NCI-H510A (cell line): ENCODE results near the gene RNF2.
"Not testable (repeated sequence)": the region's sequence is repeated elsewhere in the genome, so short reads cannot be mapped to it uniquely, and the experiment has no call there.

Source experiments
- DNase-seq: peaks from one replicate; lab custom pipeline; 2025; lab: John Stamatoyannopoulos, UW

RNF2 gene

GRCh38 chr1:185050823-185051451 lies 5.6 kb downstream of the RNF2 start:
- DNase-seq, result no peak

- no peak for DNase-seq
These were observed 7.8 kb downstream of the RNF2 start for GRCh38 chr1:185053204-185053603.

- no peak for DNase-seq
These were observed 9.2 kb downstream of the RNF2 start for GRCh38 chr1:185054365-185055060.

GRCh38 chr1:185058110-185058509 lies 12.8 kb downstream of the RNF2 start:
- DNase-seq, result no peak

GRCh38 chr1:185058876-185059275 lies 13.5 kb downstream of the RNF2 start:
- no peak for DNase-seq

- no peak for DNase-seq
These were observed 14.7 kb downstream of the RNF2 start for GRCh38 chr1:185059950-185060571.

GRCh38 chr1:185062710-185063370 lies 17.5 kb downstream of the RNF2 start:
- DNase-seq, result no peak

- no peak for DNase-seq
These were observed 18.4 kb downstream of the RNF2 start for GRCh38 chr1:185063719-185064118.

- not testable (repeated sequence) for DNase-seq
These were observed 19.6 kb downstream of the RNF2 start for GRCh38 chr1:185065006-185065405.

- no peak for DNase-seq
These were observed 20.8 kb downstream of the RNF2 start for GRCh38 chr1:185066181-185066580.

GRCh38 chr1:185068341-185068740 lies 23.0 kb downstream of the RNF2 start:
- no peak for DNase-seq

GRCh38 chr1:185069202-185069772 lies 23.9 kb downstream of the RNF2 start:
- DNase-seq, result no peak

GRCh38 chr1:185070051-185070450 lies 24.7 kb downstream of the RNF2 start:
- no peak for DNase-seq

GRCh38 chr1:185073725-185074124 lies 28.4 kb downstream of the RNF2 start:
- no peak for DNase-seq

GRCh38 chr1:185074307-185074706 lies 28.9 kb downstream of the RNF2 start:
- DNase-seq, result no peak

GRCh38 chr1:185075476-185075875 lies 30.1 kb downstream of the RNF2 start:
- no peak for DNase-seq

GRCh38 chr1:185077374-185077773 lies 32.0 kb downstream of the RNF2 start:
- DNase-seq, result no peak

- no peak for DNase-seq
These were observed 35.1 kb downstream of the RNF2 start for GRCh38 chr1:185080422-185080821.

GRCh38 chr1:185083818-185084217 lies 38.5 kb downstream of the RNF2 start:
- no peak for DNase-seq

- no peak for DNase-seq
These were observed 41.7 kb downstream of the RNF2 start for GRCh38 chr1:185087101-185087500.

- no peak for DNase-seq
These were observed 42.4 kb downstream of the RNF2 start for GRCh38 chr1:185087746-185088145.

- no peak for DNase-seq
These were observed 46.1 kb downstream of the RNF2 start for GRCh38 chr1:185091480-185091879.

- no peak for DNase-seq
These were observed 49.4 kb downstream of the RNF2 start for GRCh38 chr1:185094761-185095160.
